Breast epithelium (tissue), 3 donors: ENCODE measurements around the gene SLC25A24.

ENCODE experiments used
- POLR2A ChIP-seq: fragments of 450-650 bp; IDR thresholded peaks from one replicate; pipeline ENCODE4 v1.6.1; 2016; ENCODE audit warnings: antibody characterized with exemption, mild to moderate bottlenecking, moderate library complexity
- POLR2AphosphoS5 ChIP-seq, 3 donors: sonication (generic); formaldehyde crosslinking; IDR thresholded peaks; one replicate each; pipeline ENCODE4 v1.6.1; 2017; ENCODE audit warnings: antibody characterized with exemption in 3 of 3
- TF ChIP-seq, protein P1 (sequence below), 3 donors: fragments of 450-650 bp; IDR thresholded peaks; one replicate each; pipeline ENCODE4 v1.5.1; 2016 to 2017; ENCODE audit warnings: antibody characterized with exemption in 3 of 3, mild to moderate bottlenecking in 3 of 3, moderate library complexity in 3 of 3

DNA sequence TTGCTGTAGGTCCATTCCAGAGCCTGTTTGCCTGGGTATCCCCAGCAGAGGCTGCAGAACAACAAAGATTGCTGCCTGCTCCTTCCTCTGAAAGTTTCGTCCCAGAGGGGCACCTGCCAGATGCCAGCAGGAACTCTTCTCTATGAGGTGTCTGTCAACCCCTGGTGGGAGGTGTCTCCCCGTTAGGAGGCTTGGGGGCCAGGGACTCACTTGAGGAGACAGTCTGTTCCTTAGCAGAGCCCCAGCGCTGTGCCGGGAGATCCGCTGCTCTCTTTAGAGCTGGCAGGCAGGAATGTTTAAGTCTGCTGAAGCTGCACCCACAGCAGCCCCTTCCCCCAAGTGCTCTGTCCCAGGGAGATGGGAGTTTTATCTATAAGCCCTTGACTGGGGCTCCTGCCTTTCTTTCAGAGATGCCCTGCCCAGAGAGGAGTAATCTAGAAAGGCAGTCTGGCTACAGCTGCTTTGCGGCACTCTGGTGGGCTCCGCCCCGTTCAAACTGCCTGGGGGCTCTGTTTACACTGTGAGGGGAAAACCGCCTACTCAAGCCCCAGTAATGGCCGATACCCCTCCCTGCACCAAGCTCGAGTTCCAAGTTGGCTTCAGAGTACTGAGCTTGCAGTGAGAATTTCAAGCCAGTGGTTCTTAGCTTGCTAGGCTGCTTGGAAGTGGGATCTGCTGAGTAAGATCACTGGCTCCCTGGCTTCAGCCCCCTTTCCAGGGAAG, 8.7 kb upstream of the SLC25A24 start:
- TF ChIP-seq, protein P1, sequence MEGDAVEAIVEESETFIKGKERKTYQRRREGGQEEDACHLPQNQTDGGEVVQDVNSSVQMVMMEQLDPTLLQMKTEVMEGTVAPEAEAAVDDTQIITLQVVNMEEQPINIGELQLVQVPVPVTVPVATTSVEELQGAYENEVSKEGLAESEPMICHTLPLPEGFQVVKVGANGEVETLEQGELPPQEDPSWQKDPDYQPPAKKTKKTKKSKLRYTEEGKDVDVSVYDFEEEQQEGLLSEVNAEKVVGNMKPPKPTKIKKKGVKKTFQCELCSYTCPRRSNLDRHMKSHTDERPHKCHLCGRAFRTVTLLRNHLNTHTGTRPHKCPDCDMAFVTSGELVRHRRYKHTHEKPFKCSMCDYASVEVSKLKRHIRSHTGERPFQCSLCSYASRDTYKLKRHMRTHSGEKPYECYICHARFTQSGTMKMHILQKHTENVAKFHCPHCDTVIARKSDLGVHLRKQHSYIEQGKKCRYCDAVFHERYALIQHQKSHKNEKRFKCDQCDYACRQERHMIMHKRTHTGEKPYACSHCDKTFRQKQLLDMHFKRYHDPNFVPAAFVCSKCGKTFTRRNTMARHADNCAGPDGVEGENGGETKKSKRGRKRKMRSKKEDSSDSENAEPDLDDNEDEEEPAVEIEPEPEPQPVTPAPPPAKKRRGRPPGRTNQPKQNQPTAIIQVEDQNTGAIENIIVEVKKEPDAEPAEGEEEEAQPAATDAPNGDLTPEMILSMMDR (IDR thresholded peaks at IDR 0.05) = no peak
- no peak for TF ChIP-seq POLR2A
- no peak for TF ChIP-seq POLR2AphosphoS5 (IDR thresholded peaks at IDR 0.05)
